OCI-LY1 (cell line): Measurements from ENCODE around the gene STAT3.

ENCODE experiments used
- H2AFZ ChIP-seq: fragments of 200-600 bp; sonication (generic), shearing (Covaris generic); 2 replicates; pipeline ENCODE4 v1.6.0; 2014; ENCODE audit warnings: antibody characterized with exemption, mild to moderate bottlenecking, low read length
- H3F3A ChIP-seq: fragments of 200-600 bp; sonication (generic), shearing (Covaris generic); 2 replicates; pipeline ENCODE4 v1.6.0; 2014; ENCODE audit warnings: mild to moderate bottlenecking, antibody characterized with exemption, low read length, moderate library complexity; ENCODE audit not compliant: insufficient read depth
- H3K27ac ChIP-seq: fragments of 200-600 bp; sonication (generic); 2 replicates; pipeline ENCODE4 v1.5.1; 2014; ENCODE audit warnings: low read length, mixed run types, mild to moderate bottlenecking, low read depth; ENCODE audit not compliant: poor library complexity, severe bottlenecking
- H3K27me3 ChIP-seq: fragments of 200-600 bp; sonication (generic); 2 replicates; pipeline ENCODE4 v1.6.0; 2014; ENCODE audit warnings: antibody characterized with exemption, mild to moderate bottlenecking, low read length, moderate library complexity; ENCODE audit not compliant: insufficient read depth
- H3K36me3 ChIP-seq: fragments of 200-600 bp; sonication (generic); 2 replicates; pipeline ENCODE4 v1.6.1; 2014; ENCODE audit warnings: mild to moderate bottlenecking, antibody characterized with exemption, low read length, moderate library complexity, mixed read lengths; ENCODE audit not compliant: insufficient read depth
- H3K4me1 ChIP-seq: fragments of 200-600 bp; sonication (generic); 2 replicates; pipeline ENCODE4 v1.5.1; 2014; ENCODE audit warnings: mild to moderate bottlenecking, low read length, moderate library complexity; ENCODE audit not compliant: insufficient read depth, severe bottlenecking
- H3K4me2 ChIP-seq: fragments of 200-600 bp; sonication (generic), shearing (Covaris generic); 2 replicates; pipeline ENCODE4 v1.6.1; 2014; ENCODE audit warnings: low read length
- H3K4me3 ChIP-seq: fragments of 200-600 bp; sonication (generic); 2 replicates; pipeline ENCODE4 v1.5.1; 2014; ENCODE audit warnings: low read length, low read depth, mild to moderate bottlenecking, mixed read lengths; ENCODE audit not compliant: poor library complexity, severe bottlenecking
- H3K79me2 ChIP-seq: fragments of 200-600 bp; shearing (Covaris generic); 2 replicates; pipeline ENCODE4 v1.6.1; 2016; ENCODE audit warnings: mixed run types, low read length, mixed read lengths; ENCODE audit not compliant: insufficient read depth
- H3K9ac ChIP-seq: fragments of 200-600 bp; sonication (generic), shearing (Covaris generic); 2 replicates; pipeline ENCODE4 v1.6.1; 2014; ENCODE audit warnings: mild to moderate bottlenecking, low read length, mixed read lengths
- H3K9me2 ChIP-seq: fragments of 200-600 bp; sonication (generic), shearing (Covaris generic); 2 replicates; pipeline ENCODE4 v1.6.1; 2014; ENCODE audit warnings: low read depth, mild to moderate bottlenecking, low read length, mixed read lengths
- H3K9me3 ChIP-seq: fragments of 200-600 bp; shearing (Covaris generic); 2 replicates; pipeline ENCODE4 v1.6.1; 2014; ENCODE audit warnings: low read length, mixed read lengths
- H4K20me1 ChIP-seq: fragments of 200-600 bp; sonication (generic), shearing (Covaris generic); 2 replicates; pipeline ENCODE4 v1.6.0; 2016; ENCODE audit warnings: mild to moderate bottlenecking, low read length; ENCODE audit not compliant: insufficient read depth
- EZH2 ChIP-seq: fragments of 200-600 bp; sonication (generic), shearing (Covaris generic); IDR thresholded peaks from 2 replicates; pipeline ENCODE4 v1.8.0; 2017; ENCODE audit warnings: borderline replicate concordance, mixed run types, mild to moderate bottlenecking, antibody characterized with exemption, low read length, moderate library complexity, mixed read lengths
- TF ChIP-seq, protein P1 (sequence below): fragments of 200-600 bp; sonication (generic), shearing (Covaris generic); IDR thresholded peaks from 2 replicates; pipeline ENCODE4 v1.5.1; 2017; ENCODE audit warnings: mild to moderate bottlenecking, antibody characterized with exemption, low read length, moderate library complexity, mixed read lengths

Gene STAT3

DNA sequence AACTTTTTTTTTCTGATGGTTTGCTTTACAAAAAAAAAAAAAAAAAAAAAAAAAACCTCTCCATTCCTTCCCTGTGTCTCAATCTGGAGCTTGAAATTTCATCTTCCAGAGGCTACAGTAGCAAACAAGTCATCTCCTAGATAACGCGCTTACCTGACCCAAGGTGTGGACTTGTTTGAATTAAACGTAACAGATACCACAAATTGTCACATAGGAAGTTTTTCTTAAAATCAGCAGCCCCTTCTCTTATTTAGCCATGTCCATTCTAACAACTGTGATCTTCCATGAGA is 114.0 kb downstream of the STAT3 start:
- Histone ChIP-seq H3K9ac (no peak overlapping the region), H3K27ac (no peak overlapping the region), H3K4me1 (peaks cover 16% of the 10 kb centered on the region), H3F3A (no peaks in the 10 kb centered on the region), H3K36me3 (no peaks in the 10 kb centered on the region), H3K9me3 (no peaks in the 10 kb centered on the region), H3K9me2 (no peaks in the 10 kb centered on the region), H3K79me2 (no peaks in the 10 kb centered on the region), H3K27me3 (peaks cover 4% of the 10 kb centered on the region; the same call in 1 of the 2 replicates), H4K20me1 (no peaks in the 10 kb centered on the region), H3K4me2 (no peak overlapping the region), H2AFZ (no peak overlapping the region), H3K4me3 (no peak overlapping the region)
- TF ChIP-seq, protein P1, sequence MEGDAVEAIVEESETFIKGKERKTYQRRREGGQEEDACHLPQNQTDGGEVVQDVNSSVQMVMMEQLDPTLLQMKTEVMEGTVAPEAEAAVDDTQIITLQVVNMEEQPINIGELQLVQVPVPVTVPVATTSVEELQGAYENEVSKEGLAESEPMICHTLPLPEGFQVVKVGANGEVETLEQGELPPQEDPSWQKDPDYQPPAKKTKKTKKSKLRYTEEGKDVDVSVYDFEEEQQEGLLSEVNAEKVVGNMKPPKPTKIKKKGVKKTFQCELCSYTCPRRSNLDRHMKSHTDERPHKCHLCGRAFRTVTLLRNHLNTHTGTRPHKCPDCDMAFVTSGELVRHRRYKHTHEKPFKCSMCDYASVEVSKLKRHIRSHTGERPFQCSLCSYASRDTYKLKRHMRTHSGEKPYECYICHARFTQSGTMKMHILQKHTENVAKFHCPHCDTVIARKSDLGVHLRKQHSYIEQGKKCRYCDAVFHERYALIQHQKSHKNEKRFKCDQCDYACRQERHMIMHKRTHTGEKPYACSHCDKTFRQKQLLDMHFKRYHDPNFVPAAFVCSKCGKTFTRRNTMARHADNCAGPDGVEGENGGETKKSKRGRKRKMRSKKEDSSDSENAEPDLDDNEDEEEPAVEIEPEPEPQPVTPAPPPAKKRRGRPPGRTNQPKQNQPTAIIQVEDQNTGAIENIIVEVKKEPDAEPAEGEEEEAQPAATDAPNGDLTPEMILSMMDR = no peak
- no peak for TF ChIP-seq EZH2

DNA sequence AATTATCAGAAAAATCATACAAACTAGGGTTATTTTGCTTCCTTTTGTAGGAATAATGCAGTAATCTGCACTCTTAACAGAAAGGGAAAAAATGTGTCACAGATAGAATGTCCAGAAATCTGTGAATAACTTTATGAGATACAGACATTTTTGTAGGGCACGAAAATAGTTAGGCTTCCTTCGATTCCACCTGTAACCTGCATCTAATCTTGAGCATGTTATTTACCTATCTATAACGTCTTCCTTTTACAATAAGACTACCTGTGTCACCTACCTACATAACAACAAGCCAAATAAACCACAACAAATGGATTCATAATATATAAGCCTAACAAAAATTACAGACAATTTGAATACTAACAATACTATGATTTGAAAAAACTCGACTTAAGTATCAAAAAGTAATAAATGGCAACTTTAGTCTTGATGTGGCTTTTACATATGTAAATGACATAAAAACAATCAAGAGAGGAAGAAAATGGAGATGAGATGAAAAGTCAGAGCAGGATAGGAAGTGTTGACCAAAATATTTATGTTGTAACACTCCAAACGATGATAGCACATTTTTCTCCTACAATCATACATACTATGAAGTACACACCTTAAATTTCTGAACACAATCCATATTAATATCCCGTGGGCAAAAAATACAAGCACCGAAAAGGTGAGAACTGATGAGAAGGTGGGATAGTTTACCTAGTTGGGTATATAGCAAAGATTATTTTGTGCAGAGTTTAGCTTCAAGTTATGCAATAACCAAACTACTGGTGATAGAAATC is 114.6 kb downstream of the STAT3 start:
- no peaks in the 10 kb centered on the region for H3K9me2 ChIP-seq
- H3K4me3 ChIP-seq = no peak overlapping the region
- no peak overlapping the region for H3K9ac ChIP-seq
- no peaks in the 10 kb centered on the region for H3F3A ChIP-seq
- peaks cover 16% of the 10 kb centered on the region for H3K4me1 ChIP-seq
- no peaks in the 10 kb centered on the region for H3K9me3 ChIP-seq
- no peak overlapping the region for H3K27ac ChIP-seq
- H3K36me3 ChIP-seq = no peaks in the 10 kb centered on the region
- no peak overlapping the region for H3K4me2 ChIP-seq
- H3K27me3 ChIP-seq = peaks cover 4% of the 10 kb centered on the region; the same call in 1 of the 2 replicates
- H2AFZ ChIP-seq = no peak overlapping the region
- no peaks in the 10 kb centered on the region for H3K79me2 ChIP-seq
- TF ChIP-seq, protein P1 = no peak
- no peak for TF ChIP-seq EZH2
- no peaks in the 10 kb centered on the region for H4K20me1 ChIP-seq

DNA sequence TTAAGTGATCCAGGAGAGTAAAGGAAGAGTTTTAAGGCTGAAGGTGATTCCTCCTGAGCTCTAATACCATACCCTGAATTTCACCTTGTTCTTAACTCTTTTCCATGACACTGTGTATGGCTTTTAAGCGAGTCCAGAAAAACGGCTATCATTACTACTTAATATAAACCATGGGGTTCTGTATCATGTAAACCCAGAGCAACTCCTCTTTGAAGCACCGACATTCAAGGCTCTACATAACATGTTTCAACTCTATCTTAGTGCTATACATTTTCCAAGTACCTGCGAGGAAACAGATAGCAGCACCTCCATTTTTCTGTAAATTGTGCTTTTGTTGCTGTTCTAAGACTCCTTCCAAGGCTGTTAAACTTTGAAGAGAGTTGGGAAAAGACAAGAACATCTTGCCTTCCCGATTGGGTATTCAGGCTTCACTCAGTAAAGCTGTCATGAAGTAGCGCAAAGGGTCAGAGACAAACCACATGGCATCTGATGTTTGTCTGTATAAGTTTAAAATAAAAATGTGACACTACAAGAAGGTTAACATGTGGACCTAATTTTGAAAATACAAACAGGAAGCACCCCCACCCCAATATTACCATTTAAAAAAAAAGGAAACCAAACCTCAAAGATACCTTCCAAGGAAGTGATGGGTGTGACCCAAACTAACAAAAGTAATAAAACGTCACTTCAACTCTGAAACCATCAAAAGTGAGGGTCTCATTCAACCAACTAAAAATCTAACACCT is 115.9 kb downstream of the STAT3 start:
- H3K36me3 ChIP-seq = no peaks in the 10 kb centered on the region
- no peaks in the 10 kb centered on the region for H3K9me2 ChIP-seq
- no peaks in the 10 kb centered on the region for H4K20me1 ChIP-seq
- no peaks in the 10 kb centered on the region for H3K79me2 ChIP-seq
- peaks cover 16% of the 10 kb centered on the region for H3K4me1 ChIP-seq
- no peaks in the 10 kb centered on the region for H3K9me3 ChIP-seq
- no peaks in the 10 kb centered on the region for H3F3A ChIP-seq
- H2AFZ ChIP-seq = no peak overlapping the region
- H3K27ac ChIP-seq = no peak overlapping the region
- H3K27me3 ChIP-seq = peaks cover 4% of the 10 kb centered on the region; the same call in 1 of the 2 replicates
- TF ChIP-seq EZH2 = no peak
- TF ChIP-seq, protein P1 = no peak
- H3K9ac ChIP-seq = no peak overlapping the region
- H3K4me2 ChIP-seq = no peak overlapping the region
- H3K4me3 ChIP-seq = no peak overlapping the region
